Adrenal gland (tissue), 5 donors: ENCODE measurements around the gene RFC2.
"Not testable (repeated sequence)": the region's sequence is repeated elsewhere in the genome, so short reads cannot be mapped to it uniquely, and the experiment has no call there.

ENCODE experiments used
- POLR2A ChIP-seq, 2 donors: fragments of 450-650 bp; IDR thresholded peaks; one replicate each; pipeline ENCODE4 v1.6.1; 2017; ENCODE audit warnings: antibody characterized with exemption in 2 of 2, mild to moderate bottlenecking in 2 of 2, moderate library complexity in 1 of 2
- TF ChIP-seq, protein P1 (sequence below), 6 experiments: fragments of 450-650 bp in 4 of 6; fragments of 200-600 bp in 2 of 6; sonication (generic) in 1 of 6; IDR thresholded peaks; 1 replicate in 5 of 6; 2 replicates in 1 of 6; pipeline versions ENCODE4 v1.5.1 to v1.8.0; 2016 to 2021; ENCODE audit warnings: antibody characterized with exemption in 6 of 6, mild to moderate bottlenecking in 2 of 6, moderate library complexity in 1 of 6
- donor health status: DM: no; HTN: no; CAD: no.

DNA sequence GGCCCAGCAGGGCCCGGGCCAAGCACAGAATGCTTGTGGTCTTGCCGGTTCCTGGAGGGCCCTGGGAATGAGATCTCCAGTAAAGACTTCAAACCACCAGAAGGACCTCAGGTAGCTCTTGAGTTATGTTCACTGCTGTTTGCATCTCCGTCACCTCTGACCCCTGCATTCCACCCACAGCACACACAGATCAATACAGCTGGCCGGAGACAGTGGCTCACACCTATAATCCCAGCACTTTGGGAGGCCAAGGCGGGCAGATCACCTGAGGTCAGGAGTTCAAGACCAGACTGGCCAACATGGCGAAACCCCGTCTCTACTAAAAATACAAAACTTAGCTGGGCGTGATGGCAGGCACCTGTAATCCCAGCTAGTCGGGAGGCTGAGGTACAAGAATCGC lies 5.1 kb downstream of the RFC2 start:
- TF ChIP-seq, protein P1, sequence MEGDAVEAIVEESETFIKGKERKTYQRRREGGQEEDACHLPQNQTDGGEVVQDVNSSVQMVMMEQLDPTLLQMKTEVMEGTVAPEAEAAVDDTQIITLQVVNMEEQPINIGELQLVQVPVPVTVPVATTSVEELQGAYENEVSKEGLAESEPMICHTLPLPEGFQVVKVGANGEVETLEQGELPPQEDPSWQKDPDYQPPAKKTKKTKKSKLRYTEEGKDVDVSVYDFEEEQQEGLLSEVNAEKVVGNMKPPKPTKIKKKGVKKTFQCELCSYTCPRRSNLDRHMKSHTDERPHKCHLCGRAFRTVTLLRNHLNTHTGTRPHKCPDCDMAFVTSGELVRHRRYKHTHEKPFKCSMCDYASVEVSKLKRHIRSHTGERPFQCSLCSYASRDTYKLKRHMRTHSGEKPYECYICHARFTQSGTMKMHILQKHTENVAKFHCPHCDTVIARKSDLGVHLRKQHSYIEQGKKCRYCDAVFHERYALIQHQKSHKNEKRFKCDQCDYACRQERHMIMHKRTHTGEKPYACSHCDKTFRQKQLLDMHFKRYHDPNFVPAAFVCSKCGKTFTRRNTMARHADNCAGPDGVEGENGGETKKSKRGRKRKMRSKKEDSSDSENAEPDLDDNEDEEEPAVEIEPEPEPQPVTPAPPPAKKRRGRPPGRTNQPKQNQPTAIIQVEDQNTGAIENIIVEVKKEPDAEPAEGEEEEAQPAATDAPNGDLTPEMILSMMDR (IDR thresholded peaks at IDR 0.05): not testable (repeated sequence)
- TF ChIP-seq POLR2A (IDR thresholded peaks at IDR 0.05): not testable (repeated sequence)
